Measurements from ENCODE around the gene MYL6B.

DNA sequence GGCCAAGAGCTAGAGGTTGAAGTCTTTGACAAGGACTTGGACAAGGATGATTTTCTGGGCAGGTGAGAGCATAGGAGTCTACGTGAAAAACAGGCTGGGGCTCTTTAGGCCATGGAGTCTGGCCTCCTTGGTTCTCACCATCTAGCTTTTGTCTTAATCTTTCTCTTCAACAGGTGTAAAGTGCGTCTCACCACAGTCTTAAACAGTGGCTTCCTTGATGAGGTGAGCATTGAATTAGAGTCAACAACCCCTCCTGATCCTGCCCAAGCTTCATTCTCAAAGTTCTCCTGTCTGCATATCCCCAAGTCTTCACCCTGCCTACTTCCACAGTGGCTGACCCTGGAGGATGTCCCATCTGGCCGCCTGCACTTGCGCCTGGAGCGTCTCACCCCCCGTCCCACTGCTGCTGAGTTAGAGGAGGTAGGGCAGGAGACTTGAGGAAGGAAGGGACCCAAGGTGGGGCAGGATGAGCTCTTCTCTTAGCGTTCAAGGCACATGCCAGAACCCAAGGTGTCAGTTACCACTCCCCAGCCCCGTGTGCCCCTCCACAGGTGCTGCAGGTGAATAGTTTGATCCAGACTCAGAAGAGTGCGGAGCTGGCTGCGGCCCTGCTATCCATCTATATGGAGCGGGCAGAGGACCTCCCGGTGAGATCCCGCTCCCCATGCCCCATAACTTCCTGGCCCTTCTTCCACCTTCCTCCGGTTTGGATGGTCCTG lies 14.4 kb upstream of the MYL6B start:
- TF ChIP-seq, protein P1, sequence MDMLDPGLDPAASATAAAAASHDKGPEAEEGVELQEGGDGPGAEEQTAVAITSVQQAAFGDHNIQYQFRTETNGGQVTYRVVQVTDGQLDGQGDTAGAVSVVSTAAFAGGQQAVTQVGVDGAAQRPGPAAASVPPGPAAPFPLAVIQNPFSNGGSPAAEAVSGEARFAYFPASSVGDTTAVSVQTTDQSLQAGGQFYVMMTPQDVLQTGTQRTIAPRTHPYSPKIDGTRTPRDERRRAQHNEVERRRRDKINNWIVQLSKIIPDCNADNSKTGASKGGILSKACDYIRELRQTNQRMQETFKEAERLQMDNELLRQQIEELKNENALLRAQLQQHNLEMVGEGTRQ (IDR thresholded peaks at IDR 0.05), result no peak
- TF ChIP-seq CHD4 (IDR thresholded peaks at IDR 0.05; ENCODE audit: borderline replicate concordance), result no peak
- TF ChIP-seq, protein P2, sequence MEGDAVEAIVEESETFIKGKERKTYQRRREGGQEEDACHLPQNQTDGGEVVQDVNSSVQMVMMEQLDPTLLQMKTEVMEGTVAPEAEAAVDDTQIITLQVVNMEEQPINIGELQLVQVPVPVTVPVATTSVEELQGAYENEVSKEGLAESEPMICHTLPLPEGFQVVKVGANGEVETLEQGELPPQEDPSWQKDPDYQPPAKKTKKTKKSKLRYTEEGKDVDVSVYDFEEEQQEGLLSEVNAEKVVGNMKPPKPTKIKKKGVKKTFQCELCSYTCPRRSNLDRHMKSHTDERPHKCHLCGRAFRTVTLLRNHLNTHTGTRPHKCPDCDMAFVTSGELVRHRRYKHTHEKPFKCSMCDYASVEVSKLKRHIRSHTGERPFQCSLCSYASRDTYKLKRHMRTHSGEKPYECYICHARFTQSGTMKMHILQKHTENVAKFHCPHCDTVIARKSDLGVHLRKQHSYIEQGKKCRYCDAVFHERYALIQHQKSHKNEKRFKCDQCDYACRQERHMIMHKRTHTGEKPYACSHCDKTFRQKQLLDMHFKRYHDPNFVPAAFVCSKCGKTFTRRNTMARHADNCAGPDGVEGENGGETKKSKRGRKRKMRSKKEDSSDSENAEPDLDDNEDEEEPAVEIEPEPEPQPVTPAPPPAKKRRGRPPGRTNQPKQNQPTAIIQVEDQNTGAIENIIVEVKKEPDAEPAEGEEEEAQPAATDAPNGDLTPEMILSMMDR (IDR thresholded peaks at IDR 0.05), result no peak
- no peak for TF ChIP-seq NPAS2 (CRISPR knock-in tag; IDR thresholded peaks at IDR 0.05; ENCODE audit: borderline replicate concordance)
- TF ChIP-seq KDM1A (IDR thresholded peaks at IDR 0.05; ENCODE audit: low read depth), result no peak
